Measurements from ENCODE around the gene SLC6A17. TPM values are rescaled to one million over a fixed set of nuclear protein-coding genes. Genes with fewer than 3 reads are reported as not detected.

The SLC6A17 gene
- polyA plus RNA-seq, 4 donors: 0.66 to 1.1 (median 0.96) TPM

- no peak for DNase-seq (ENCODE audit: low read depth in 4 of 4, low spot score in 2 of 4)
Observed at GRCh38 chr1:110235834-110236682, 85.8 kb downstream of the SLC6A17 start.

- DNase-seq (ENCODE audit: low read depth in 4 of 4, low spot score in 2 of 4): no peak
Observed at GRCh38 chr1:110237386-110238152, 87.3 kb downstream of the SLC6A17 start.

GRCh38 chr1:110239441-110240430 lies 89.4 kb downstream of the SLC6A17 start:
- no peak for DNase-seq (ENCODE audit: low read depth in 4 of 4, low spot score in 2 of 4)

GRCh38 chr1:110240476-110241210 lies 90.3 kb downstream of the SLC6A17 start:
- DNase-seq (ENCODE audit: low read depth in 4 of 4, low spot score in 2 of 4): no peak

- DNase-seq (ENCODE audit: low read depth in 4 of 4, low spot score in 2 of 4): no peak
Observed at GRCh38 chr1:110241516-110241915, 91.2 kb downstream of the SLC6A17 start.

- no peak for DNase-seq (ENCODE audit: low read depth in 4 of 4, low spot score in 2 of 4)
Observed at GRCh38 chr1:110242062-110242461, 91.8 kb downstream of the SLC6A17 start.

GRCh38 chr1:110242731-110243130 lies 92.4 kb downstream of the SLC6A17 start:
- no peak for DNase-seq (ENCODE audit: low read depth in 4 of 4, low spot score in 2 of 4)

GRCh38 chr1:110243146-110243545 lies 92.9 kb downstream of the SLC6A17 start:
- no peak for DNase-seq (ENCODE audit: low read depth in 4 of 4, low spot score in 2 of 4)

GRCh38 chr1:110243574-110243973 lies 93.3 kb downstream of the SLC6A17 start:
- no peak for DNase-seq (ENCODE audit: low read depth in 4 of 4, low spot score in 2 of 4)

GRCh38 chr1:110245876-110246620 lies 95.8 kb downstream of the SLC6A17 start:
- DNase-seq (ENCODE audit: low read depth in 4 of 4, low spot score in 2 of 4): no peak

- no peak for DNase-seq (ENCODE audit: low read depth in 4 of 4, low spot score in 2 of 4)
Observed at GRCh38 chr1:110248746-110249145, 98.5 kb downstream of the SLC6A17 start.

- no peak for DNase-seq (ENCODE audit: low read depth in 4 of 4, low spot score in 2 of 4)
Observed at GRCh38 chr1:110249256-110249655, 99.0 kb downstream of the SLC6A17 start.

GRCh38 chr1:110250008-110250407 lies 99.7 kb downstream of the SLC6A17 start:
- no peak for DNase-seq (ENCODE audit: low read depth in 4 of 4, low spot score in 2 of 4)

GRCh38 chr1:110250749-110251148 lies 100.5 kb downstream of the SLC6A17 start:
- DNase-seq (ENCODE audit: low read depth in 4 of 4, low spot score in 2 of 4): no peak

Other genes with a start within 250 kb of the SLC6A17 start
- 1 to 10 TPM; 7.5 to 9.3 (median 8.5) TPM for gene CSF1, start 239.6 kb upstream of the SLC6A17 start, polyA plus RNA-seq (ENCODE audit: insufficient read length in 4 of 4)
- 100 to 1,000 TPM; 107 to 121 (median 113) TPM for gene AHCYL1, start 165.7 kb upstream of the SLC6A17 start, polyA plus RNA-seq (ENCODE audit: insufficient read length in 4 of 4)
- gene STRIP1, start 115.9 kb upstream of the SLC6A17 start, polyA plus RNA-seq (ENCODE audit: insufficient read length in 4 of 4): 10 to 100 TPM; 41.1 to 64.7 (median 50.7) TPM
- gene ALX3, start 79.8 kb upstream of the SLC6A17 start, polyA plus RNA-seq (ENCODE audit: insufficient read length in 4 of 4): not detected
- not detected for gene UBL4B, start 38.1 kb upstream of the SLC6A17 start, polyA plus RNA-seq (ENCODE audit: insufficient read length in 4 of 4)
- 1 to 10 TPM; 4.6 to 7.3 (median 6.3) TPM for gene KCNC4, start 59.8 kb downstream of the SLC6A17 start, polyA plus RNA-seq (ENCODE audit: insufficient read length in 4 of 4)
- 10 to 100 TPM in 3 of 4 donors, 1 to 10 TPM in 1; 9.6 to 15.0 (median 11.5) TPM for gene RBM15, start 188.9 kb downstream of the SLC6A17 start, polyA plus RNA-seq (ENCODE audit: insufficient read length in 4 of 4)
- 100 to 1,000 TPM in 1 of 4 donors, 10 to 100 TPM in 3; 59.4 to 116 (median 82.1) TPM for gene SLC16A4, start 240.5 kb downstream of the SLC6A17 start, polyA plus RNA-seq (ENCODE audit: insufficient read length in 4 of 4)